H1 (cell line): ENCODE data around the gene PRR22.

Source experiments
- CTCF ChIP-seq, 3 experiments: IDR thresholded peaks; 1 replicate in 2 of 3; 2 replicates in 1 of 3; pipeline versions ENCODE4 v1.5.1 to v1.6.1; 2011; ENCODE audit warnings: low read length in 3 of 3, mild to moderate bottlenecking in 3 of 3, inconsistent platforms in 2 of 3, low read depth in 1 of 3, moderate library complexity in 1 of 3; ENCODE audit not compliant: insufficient read depth in 1 of 3; ENCODE audit errors: control extremely low read depth in 1 of 3
- EGR1 ChIP-seq: IDR thresholded peaks from 2 replicates; pipeline ENCODE4 v1.6.1; 2011; ENCODE audit warnings: low read depth, low read length, borderline replicate concordance
- EZH2 ChIP-seq: fragments of 200-600 bp; sonication (generic); IDR thresholded peaks from 2 replicates; pipeline ENCODE4 v1.7.1; 2012; ENCODE audit warnings: low read depth, mild to moderate bottlenecking, moderate library complexity, low read length, inconsistent platforms; ENCODE audit not compliant: severe bottlenecking
- NRF1 ChIP-seq: IDR thresholded peaks from 2 replicates; pipeline ENCODE4 v1.6.1; 2011; ENCODE audit warnings: mild to moderate bottlenecking, low read depth, low read length, improper control_type of control experiment
- POLR2A ChIP-seq, 2 experiments: IDR thresholded peaks; 1 replicate in 1 of 2; 2 replicates in 1 of 2; pipeline ENCODE4 v1.6.1; 2011; ENCODE audit warnings: low read depth in 2 of 2, low read length in 2 of 2, mild to moderate bottlenecking in 2 of 2; ENCODE audit errors: control extremely low read depth in 1 of 2
- POLR2AphosphoS5 ChIP-seq: IDR thresholded peaks from 2 replicates; pipeline ENCODE4 v1.6.1; 2011; ENCODE audit warnings: low read depth, low read length
- RAD21 ChIP-seq, 2 experiments: IDR thresholded peaks in 1 of 2; conservative IDR thresholded peaks in 1 of 2; 2 replicates each; pipeline ENCODE4 v1.6.1; 2011; ENCODE audit warnings: low read depth in 2 of 2, low read length in 2 of 2, improper control_type of control experiment in 1 of 2, inconsistent platforms in 1 of 2, mild to moderate bottlenecking in 1 of 2, moderate library complexity in 1 of 2
- TEAD4 ChIP-seq: IDR thresholded peaks from 2 replicates; pipeline ENCODE4 v1.6.1; 2012; ENCODE audit warnings: low read depth, low read length, inconsistent platforms, mixed read lengths
- ZNF274 ChIP-seq: IDR thresholded peaks from 2 replicates; pipeline ENCODE4 v1.7.0; 2012; ENCODE audit warnings: low read length, borderline replicate concordance; ENCODE audit errors: extremely low read depth

GRCh38 chr19:5785423-5785822 is 877 bp upstream of the PRR22 start:
- TF ChIP-seq CTCF (IDR thresholded peaks at IDR 0.05; ENCODE audit: control extremely low read depth in 1 of 3, insufficient read depth in 1 of 3, low read depth in 1 of 3, low read length in 3 of 3) (no peak), NRF1 (no peak), POLR2AphosphoS5 (no peak), EGR1 (no peak), ZNF274 (no peak), RAD21 (IDR thresholded peaks at IDR 0.05 in 1 of 2, conservative IDR thresholded peaks at IDR 0.05 in 1 of 2; ENCODE audit: low read depth in 2 of 2, low read length in 2 of 2) (no peak), TEAD4 (no peak), POLR2A (IDR thresholded peaks at IDR 0.05; ENCODE audit: control extremely low read depth in 1 of 2, low read depth in 2 of 2, low read length in 2 of 2) (no peak), EZH2 (no peak)
